Measurements from ENCODE around the gene VSTM4. TPM values are rescaled to one million over a fixed set of nuclear protein-coding genes. Genes with fewer than 3 reads are reported as not detected.

VSTM4 gene
- total RNA-seq, 1 donor: 10.1 TPM

DNA sequence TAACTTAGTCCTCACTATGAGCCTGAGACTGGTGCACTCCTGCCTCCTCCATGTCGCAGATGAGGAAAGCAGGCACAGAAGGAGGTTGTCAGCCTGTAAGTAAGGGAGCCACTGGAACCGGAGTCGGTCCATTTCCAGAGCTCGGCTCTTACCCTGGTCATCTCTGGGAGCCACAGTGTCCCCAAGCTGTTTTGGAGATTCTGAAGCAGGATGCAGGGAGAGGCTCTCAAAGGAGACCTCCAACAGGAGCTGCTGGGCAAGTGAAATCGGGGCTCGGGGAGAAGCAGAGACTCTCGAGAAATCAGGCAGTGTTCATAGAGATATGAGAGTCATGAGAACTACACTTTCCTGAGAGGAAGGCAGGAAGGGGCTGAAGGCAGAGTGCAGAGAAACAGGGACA is 39.0 kb downstream of the VSTM4 start:
- Histone ChIP-seq H3K4me2 (ENCODE audit: insufficient read depth, low read length) (no peak overlapping the region), H3K27me3 (ENCODE audit: insufficient read depth, low read length) (no peaks in the 10 kb centered on the region), H3K27ac (ENCODE audit: low read depth, low read length) (no peak overlapping the region), H4K20me1 (ENCODE audit: insufficient read depth, low read length) (peaks cover 8% of the 10 kb centered on the region), H3K4me3 (ENCODE audit: insufficient read depth, low read length) (no peak overlapping the region), H3K79me2 (ENCODE audit: insufficient read depth, low read length) (no peaks in the 10 kb centered on the region), H3K36me3 (ENCODE audit: insufficient read depth, low read length) (no peaks in the 10 kb centered on the region), H3K9me3 (ENCODE audit: low read depth, low read length) (no peaks in the 10 kb centered on the region), H3K4me1 (ENCODE audit: insufficient read depth, low read length) (no peaks in the 10 kb centered on the region), H2AFZ (ENCODE audit: low read length) (no peak overlapping the region)
- TF ChIP-seq, protein P1, sequence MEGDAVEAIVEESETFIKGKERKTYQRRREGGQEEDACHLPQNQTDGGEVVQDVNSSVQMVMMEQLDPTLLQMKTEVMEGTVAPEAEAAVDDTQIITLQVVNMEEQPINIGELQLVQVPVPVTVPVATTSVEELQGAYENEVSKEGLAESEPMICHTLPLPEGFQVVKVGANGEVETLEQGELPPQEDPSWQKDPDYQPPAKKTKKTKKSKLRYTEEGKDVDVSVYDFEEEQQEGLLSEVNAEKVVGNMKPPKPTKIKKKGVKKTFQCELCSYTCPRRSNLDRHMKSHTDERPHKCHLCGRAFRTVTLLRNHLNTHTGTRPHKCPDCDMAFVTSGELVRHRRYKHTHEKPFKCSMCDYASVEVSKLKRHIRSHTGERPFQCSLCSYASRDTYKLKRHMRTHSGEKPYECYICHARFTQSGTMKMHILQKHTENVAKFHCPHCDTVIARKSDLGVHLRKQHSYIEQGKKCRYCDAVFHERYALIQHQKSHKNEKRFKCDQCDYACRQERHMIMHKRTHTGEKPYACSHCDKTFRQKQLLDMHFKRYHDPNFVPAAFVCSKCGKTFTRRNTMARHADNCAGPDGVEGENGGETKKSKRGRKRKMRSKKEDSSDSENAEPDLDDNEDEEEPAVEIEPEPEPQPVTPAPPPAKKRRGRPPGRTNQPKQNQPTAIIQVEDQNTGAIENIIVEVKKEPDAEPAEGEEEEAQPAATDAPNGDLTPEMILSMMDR (IDR thresholded peaks at IDR 0.05; ENCODE audit: extremely low read depth, low read depth, low read length): no peak
- no peak for DNase-seq (ENCODE audit: insufficient read length, low spot score, missing footprints)

DNA sequence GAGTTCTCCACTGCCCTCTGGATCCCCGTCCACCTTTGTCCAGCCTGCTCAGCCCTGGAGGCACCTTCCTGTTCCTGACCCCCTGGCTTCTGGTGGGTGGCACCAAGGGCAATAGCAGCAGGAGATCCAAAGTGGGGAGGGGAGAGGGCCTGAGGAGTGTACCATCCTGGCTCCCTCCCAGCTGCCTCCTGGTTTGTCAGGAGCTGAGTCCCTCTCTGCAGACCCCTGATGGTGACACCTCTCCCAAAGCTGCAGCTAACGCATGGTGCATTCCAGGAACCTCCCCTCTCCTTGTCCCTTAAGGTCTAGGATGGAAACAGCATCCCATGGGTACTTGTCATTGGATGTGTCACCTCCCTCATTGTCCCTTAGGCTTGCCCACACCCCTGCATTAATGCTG is 39.6 kb downstream of the VSTM4 start:
- H3K36me3 ChIP-seq (ENCODE audit: insufficient read depth, low read length): no peaks in the 10 kb centered on the region

DNA sequence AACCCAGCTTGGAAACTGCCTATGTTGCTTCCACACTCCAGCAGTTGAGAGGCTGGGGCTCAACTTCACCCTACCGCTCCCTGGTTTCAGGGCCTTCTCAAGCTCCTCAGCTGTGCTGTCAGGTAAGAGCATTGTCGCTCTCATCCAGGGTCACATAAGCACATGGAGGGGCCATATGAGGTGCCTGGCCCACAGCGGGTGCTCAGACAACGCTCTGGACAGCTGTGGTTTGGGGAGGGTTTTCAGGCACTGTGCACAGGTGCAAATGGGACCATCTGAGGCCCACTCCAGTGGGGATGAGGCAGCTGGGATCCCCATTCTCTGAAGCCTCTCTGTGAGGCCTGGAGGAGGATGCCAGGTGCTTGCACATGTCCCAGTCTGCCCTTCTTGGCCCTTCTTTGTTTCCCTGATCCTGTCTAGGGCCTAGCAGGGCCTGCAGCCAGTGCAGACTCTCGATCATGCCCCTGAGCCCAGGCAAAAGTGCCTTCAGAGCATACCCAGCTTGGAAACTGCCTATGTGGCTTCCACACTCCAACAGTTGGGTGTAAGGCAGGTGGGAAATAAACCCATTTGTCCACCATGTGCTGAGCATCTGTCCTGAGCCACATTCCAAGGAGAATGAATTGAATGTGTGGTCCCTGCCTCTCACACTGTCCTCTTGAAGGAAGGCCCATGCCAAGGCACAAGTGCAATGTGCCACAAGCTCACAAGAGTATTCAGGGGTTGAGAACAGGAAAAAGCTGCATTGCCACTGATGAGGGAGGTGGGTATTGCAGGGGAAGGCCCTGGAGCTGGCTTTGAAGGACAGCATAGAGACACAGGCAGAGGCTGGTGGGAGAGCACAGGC is 40.3 kb downstream of the VSTM4 start:
- Histone ChIP-seq H3K4me3 (ENCODE audit: insufficient read depth, low read length) (no peak overlapping the region), H3K79me2 (ENCODE audit: insufficient read depth, low read length) (no peaks in the 10 kb centered on the region), H4K20me1 (ENCODE audit: insufficient read depth, low read length) (peaks cover 6% of the 10 kb centered on the region), H2AFZ (ENCODE audit: low read length) (no peak overlapping the region), H3K36me3 (ENCODE audit: insufficient read depth, low read length) (no peaks in the 10 kb centered on the region), H3K4me1 (ENCODE audit: insufficient read depth, low read length) (no peaks in the 10 kb centered on the region), H3K4me2 (ENCODE audit: insufficient read depth, low read length) (no peak overlapping the region), H3K9me3 (ENCODE audit: low read depth, low read length) (no peaks in the 10 kb centered on the region), H3K27ac (ENCODE audit: low read depth, low read length) (no peak overlapping the region), H3K27me3 (ENCODE audit: insufficient read depth, low read length) (no peaks in the 10 kb centered on the region)
- TF ChIP-seq, protein P1 (IDR thresholded peaks at IDR 0.05; ENCODE audit: extremely low read depth, low read depth, low read length): no peak
- no peak for DNase-seq (ENCODE audit: insufficient read length, low spot score, missing footprints)

More for the DNA sequence above, 39.6 kb downstream of the VSTM4 start:
- no peak overlapping the region for H3K27ac ChIP-seq (ENCODE audit: low read depth, low read length)
- H2AFZ ChIP-seq (ENCODE audit: low read length): no peak overlapping the region
- DNase-seq (ENCODE audit: insufficient read length, low spot score, missing footprints): no peak
- H3K4me1 ChIP-seq (ENCODE audit: insufficient read depth, low read length): no peaks in the 10 kb centered on the region
- H3K27me3 ChIP-seq (ENCODE audit: insufficient read depth, low read length): no peaks in the 10 kb centered on the region
- H3K9me3 ChIP-seq (ENCODE audit: low read depth, low read length): no peaks in the 10 kb centered on the region
- TF ChIP-seq, protein P1 (IDR thresholded peaks at IDR 0.05; ENCODE audit: extremely low read depth, low read depth, low read length): no peak
- no peak overlapping the region for H3K4me2 ChIP-seq (ENCODE audit: insufficient read depth, low read length)
- H4K20me1 ChIP-seq (ENCODE audit: insufficient read depth, low read length): peaks cover 8% of the 10 kb centered on the region
- no peak overlapping the region for H3K4me3 ChIP-seq (ENCODE audit: insufficient read depth, low read length)
- H3K79me2 ChIP-seq (ENCODE audit: insufficient read depth, low read length): no peaks in the 10 kb centered on the region

DNA sequence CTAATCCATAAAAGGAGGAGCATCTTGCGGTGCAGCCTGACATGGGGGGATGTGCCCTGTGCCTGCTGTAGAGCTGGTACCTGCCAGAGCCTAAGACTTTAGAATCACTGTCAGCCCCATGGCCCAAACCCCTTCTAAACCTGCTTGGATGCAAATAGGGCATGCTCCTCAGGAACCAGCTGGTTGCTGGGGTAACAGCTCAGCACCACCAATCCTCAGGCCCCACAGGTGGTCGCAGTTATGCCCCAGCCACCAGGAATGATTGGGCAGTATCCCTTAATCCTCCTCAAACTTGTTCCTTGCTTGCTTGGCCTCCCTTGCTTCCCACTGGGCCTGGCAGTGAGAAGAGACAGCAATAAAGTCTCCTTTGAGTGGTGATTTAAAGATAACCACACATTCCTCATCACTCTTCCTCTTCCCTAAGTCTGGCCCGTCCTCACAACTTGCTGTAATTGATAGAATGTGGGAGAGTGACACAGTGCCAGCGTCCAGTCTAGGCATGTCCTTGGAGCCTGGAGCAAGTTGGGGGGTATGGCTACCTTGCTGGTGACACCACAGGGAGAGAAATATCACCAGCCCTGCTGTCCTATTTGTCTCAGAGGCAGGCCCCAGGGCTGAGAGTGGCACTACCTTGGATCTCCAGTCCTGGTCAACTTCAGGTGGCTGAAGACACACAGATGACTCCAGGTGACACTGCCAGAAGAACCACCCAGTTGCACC is 43.0 kb downstream of the VSTM4 start:
- H3K27me3 ChIP-seq (ENCODE audit: insufficient read depth, low read length): no peaks in the 10 kb centered on the region
- H3K36me3 ChIP-seq (ENCODE audit: insufficient read depth, low read length): no peaks in the 10 kb centered on the region
- no peak overlapping the region for H3K4me3 ChIP-seq (ENCODE audit: insufficient read depth, low read length)
- TF ChIP-seq, protein P1 (IDR thresholded peaks at IDR 0.05; ENCODE audit: extremely low read depth, low read depth, low read length): no peak
- no peak overlapping the region for H2AFZ ChIP-seq (ENCODE audit: low read length)
- H3K9me3 ChIP-seq (ENCODE audit: low read depth, low read length): no peaks in the 10 kb centered on the region
- no peaks in the 10 kb centered on the region for H3K79me2 ChIP-seq (ENCODE audit: insufficient read depth, low read length)
- H4K20me1 ChIP-seq (ENCODE audit: insufficient read depth, low read length): peaks cover 8% of the 10 kb centered on the region
- DNase-seq (ENCODE audit: insufficient read length, low spot score, missing footprints): no peak
- H3K27ac ChIP-seq (ENCODE audit: low read depth, low read length): no peak overlapping the region
- H3K4me2 ChIP-seq (ENCODE audit: insufficient read depth, low read length): no peak overlapping the region
- no peaks in the 10 kb centered on the region for H3K4me1 ChIP-seq (ENCODE audit: insufficient read depth, low read length)
